AG04450 (cell line): ENCODE measurements around the gene IFT88. TPM values are rescaled to one million over a fixed set of nuclear protein-coding genes. Genes with fewer than 3 reads are reported as not detected.
"Not testable (repeated sequence)": the region's sequence is repeated elsewhere in the genome, so short reads cannot be mapped to it uniquely, and the experiment has no call there.

Experiments
- CTCF ChIA-PET: fragments of 300-600, 350-600 bp; formaldehyde crosslinking; extraction: SDS; loops from one replicate; lab custom pipeline; 2022; ENCODE audit warnings: antibody characterized with exemption, inconsistent platforms; lab: Charles Lee
- POLR2A ChIA-PET: fragments of 350-600 bp; formaldehyde crosslinking; extraction: SDS; loops from one replicate; lab custom pipeline; 2021; ENCODE audit warnings: antibody characterized with exemption, inconsistent platforms; lab: Yijun Ruan, JAX
- DNase-seq: peaks from one replicate; pipeline ENCODE4 v3.0.0-alpha.2; 2011; ENCODE audit warnings: low read depth, low spot score
- H3K27ac ChIP-seq: one replicate; pipeline ENCODE4 v1.5.1; 2012; ENCODE audit warnings: low read depth, low read length, control low read depth
- H3K27me3 ChIP-seq: one replicate; pipeline ENCODE4 v1.6.0; 2012; ENCODE audit warnings: low read length; ENCODE audit not compliant: control insufficient read depth, insufficient read depth
- H3K4me3 ChIP-seq: 2 replicates; pipeline ENCODE4 v1.5.1; 2011; ENCODE audit warnings: mild to moderate bottlenecking, low read depth, low read length, control low read depth
- H3K9me3 ChIP-seq: 2 replicates; pipeline ENCODE4 v1.5.1; 2012; ENCODE audit warnings: low read length; ENCODE audit not compliant: control insufficient read depth, insufficient read depth
- CTCF ChIP-seq: IDR thresholded peaks from 2 replicates; pipeline ENCODE4 v1.5.1; 2011; ENCODE audit warnings: low read depth, low read length, control low read depth, inconsistent platforms
- polyA plus RNA-seq: library from polyadenylated mRNA; depleted of rRNA; stranded (reverse); fragments of >200 nt; gene quantifications from 2 replicates; pipeline ENCODE4 v1.2.3, GENCODE V29; 2011

IFT88 gene
- polyA plus RNA-seq, 1 experiment = 15.8 TPM

GRCh38 chr13:20671789-20672188, 104.8 kb downstream of the IFT88 start:
- Histone ChIP-seq H3K27me3 (no peaks in the 10 kb centered on the region), H3K9me3 (no peaks in the 10 kb centered on the region), H3K27ac (no peak overlapping the region), H3K4me3 (no peak overlapping the region)
- DNase-seq = no peak
- ChIA-PET POLR2A (no interaction called here), CTCF (no interaction called here)
- no peak for TF ChIP-seq CTCF

GRCh38 chr13:20672772-20673171, 105.8 kb downstream of the IFT88 start:
- ChIA-PET CTCF (no interaction called here), POLR2A (no interaction called here)
- Histone ChIP-seq H3K27ac (no peak overlapping the region), H3K4me3 (no peak overlapping the region), H3K9me3 (no peaks in the 10 kb centered on the region), H3K27me3 (no peaks in the 10 kb centered on the region)
- TF ChIP-seq CTCF = no peak
- DNase-seq = peak; percentile 6

GRCh38 chr13:20673715-20674114, 106.8 kb downstream of the IFT88 start:
- no peak for TF ChIP-seq CTCF
- DNase-seq = no peak
- ChIA-PET POLR2A (no interaction called here), CTCF (no interaction called here)
- no peak overlapping the region for H3K4me3 ChIP-seq
- H3K27me3 ChIP-seq = no peaks in the 10 kb centered on the region
- H3K9me3 ChIP-seq = no peaks in the 10 kb centered on the region
- no peak overlapping the region for H3K27ac ChIP-seq

GRCh38 chr13:20676213-20676612, 109.3 kb downstream of the IFT88 start:
- no peak overlapping the region for H3K27ac ChIP-seq
- H3K27me3 ChIP-seq = no peaks in the 10 kb centered on the region
- no peaks in the 10 kb centered on the region for H3K9me3 ChIP-seq
- no peak for TF ChIP-seq CTCF
- CTCF ChIA-PET = no interaction called here
- no peak overlapping the region for H3K4me3 ChIP-seq
- DNase-seq = no peak
- POLR2A ChIA-PET = no interaction called here

GRCh38 chr13:20678606-20679005, 111.6 kb downstream of the IFT88 start:
- DNase-seq, H3K27me3 ChIP-seq, H3K9me3 ChIP-seq, POLR2A ChIA-PET, CTCF ChIA-PET, H3K4me3 ChIP-seq, H3K27ac ChIP-seq: not testable (repeated sequence)

- Histone ChIP-seq H3K9me3 (no peaks in the 10 kb centered on the region; the same call in 1 of the 2 replicates), H3K27ac (no peak overlapping the region), H3K27me3 (no peaks in the 10 kb centered on the region), H3K4me3 (no peak overlapping the region)
- ChIA-PET POLR2A (no interaction called here), CTCF (interaction anchor here (1.0 to 1.1 kb wide), 2 partner anchors 24 to 798 kb away, joined by 3 read pairs; partner anchors contain the start of gene IL17D)
- no peak for DNase-seq
- TF ChIP-seq CTCF = no peak
These were observed 112.9 kb downstream of the IFT88 start for GRCh38 chr13:20679879-20680278.
